HepG2 (cell line): ENCODE measurements around the gene SLC4A2. TPM values are rescaled to one million over a fixed set of nuclear protein-coding genes. Genes with fewer than 3 reads are reported as not detected.

Experiments used
- ARNTL ChIP-seq: sonication (generic); formaldehyde crosslinking; IDR thresholded peaks from 2 replicates; pipeline ENCODE4 v1.4.0; 2020; ENCODE audit warnings: mild to moderate bottlenecking, missing genetic modification reagents
- CHD4 ChIP-seq: fragments of 200-600 bp; sonication (generic); IDR thresholded peaks from 2 replicates; pipeline ENCODE4 v1.7.0; 2017; ENCODE audit warnings: mild to moderate bottlenecking, low read length, borderline replicate concordance
- DRAP1 ChIP-seq: IDR thresholded peaks from 2 replicates; pipeline ENCODE4 v1.6.1; 2016; ENCODE audit warnings: missing genetic modification reagents, missing compliant biosample characterization
- FOSL1 ChIP-seq: sonication (generic); formaldehyde crosslinking; IDR thresholded peaks from 2 replicates; pipeline ENCODE4 v1.9.0; 2021; ENCODE audit warnings: missing genetic modification reagents, borderline replicate concordance
- FUBP1 ChIP-seq: sonication (generic); formaldehyde crosslinking; IDR thresholded peaks from 2 replicates; pipeline ENCODE4 v1.5.1; 2020; ENCODE audit warnings: missing genetic modification reagents, mild to moderate bottlenecking, borderline replicate concordance
- HOXD1 ChIP-seq: sonication (generic); formaldehyde crosslinking; IDR thresholded peaks from 2 replicates; pipeline ENCODE4 v1.5.0; 2020; ENCODE audit warnings: missing genetic modification reagents
- KLF12 ChIP-seq: sonication (generic); formaldehyde crosslinking; IDR thresholded peaks from 2 replicates; pipeline ENCODE4 v1.4.0; 2020; ENCODE audit warnings: missing genetic modification reagents, borderline replicate concordance
- MYPOP ChIP-seq: sonication (generic); formaldehyde crosslinking; IDR thresholded peaks from 2 replicates; pipeline ENCODE4 v1.8.1; 2023; ENCODE audit warnings: mild to moderate bottlenecking, moderate library complexity, missing genetic modification reagents
- NFKBIZ ChIP-seq: IDR thresholded peaks from 2 replicates; pipeline ENCODE4 v1.6.1; 2018; ENCODE audit warnings: missing genetic modification reagents, missing compliant biosample characterization
- PCBP1 ChIP-seq: fragments of 200-400 bp; formaldehyde crosslinking; IDR thresholded peaks from 2 replicates; pipeline ENCODE4 v1.6.1; 2017; ENCODE audit warnings: mild to moderate bottlenecking, low read depth, low read length, borderline replicate concordance
- TBX3 ChIP-seq: fragments of 450-650 bp; IDR thresholded peaks from 2 replicates; pipeline ENCODE4 v1.6.1; 2017; ENCODE audit warnings: antibody characterized with exemption, mild to moderate bottlenecking, inconsistent platforms, borderline replicate concordance
- USF2 ChIP-seq, 2 experiments: sonication (generic) in 1 of 2; formaldehyde crosslinking in 1 of 2; IDR thresholded peaks; 2 replicates each; pipeline versions ENCODE4 v1.5.1 to v1.6.1; 2011 to 2020; ENCODE audit warnings: borderline replicate concordance in 1 of 2, low read depth in 1 of 2, low read length in 1 of 2, mild to moderate bottlenecking in 1 of 2, missing genetic modification reagents in 1 of 2, moderate library complexity in 1 of 2
- ZFP90 ChIP-seq: sonication (generic); formaldehyde crosslinking; IDR thresholded peaks from 2 replicates; pipeline ENCODE4 v1.8.0; 2022; ENCODE audit warnings: missing genetic modification reagents, mild to moderate bottlenecking, inconsistent platforms, borderline replicate concordance
- ZNF263 ChIP-seq: sonication (generic); formaldehyde crosslinking; IDR thresholded peaks from 2 replicates; pipeline ENCODE4 v1.4.0; 2020; ENCODE audit warnings: missing genetic modification reagents
- ZNF350 ChIP-seq: sonication (generic); formaldehyde crosslinking; IDR thresholded peaks from 2 replicates; pipeline ENCODE4 v1.4.0; 2020; ENCODE audit warnings: mild to moderate bottlenecking, low read depth, missing genetic modification reagents, borderline replicate concordance
- ZNF558 ChIP-seq: sonication (generic); formaldehyde crosslinking; IDR thresholded peaks from 2 replicates; pipeline ENCODE4 v1.9.0; 2022; ENCODE audit warnings: mild to moderate bottlenecking, missing genetic modification reagents, borderline replicate concordance
- polyA plus RNA-seq, 8 experiments: library from polyadenylated mRNA; depleted of rRNA in 3 of 8; stranded (reverse) in 7 of 8; unstranded in 1 of 8; fragments of >200 nt; fragmentation: Illumina TruSeq in 4 of 8; extraction: Trizol in 4 of 8; gene quantifications; 2 replicates each; pipeline versions ENCODE4 v1.2.1 to v1.2.3, GENCODE V29; 2011 to 2016; ENCODE audit warnings: low read depth in 4 of 8, missing spikeins in 1 of 8, mixed read lengths in 1 of 8; ENCODE audit not compliant: insufficient read depth in 1 of 8
- total RNA-seq, 5 experiments: library from RNA; depleted of rRNA; stranded (reverse); fragments of >200 nt; fragmentation: Illumina TruSeq; extraction: Trizol; gene quantifications; 2 replicates each; pipeline ENCODE4 v1.2.3, GENCODE V29; 2016; ENCODE audit warnings: low read depth in 1 of 5

The SLC4A2 gene
- total and polyA plus RNA-seq, 2 of the 13 experiments (the other 11 are each of a cell fraction or from before 2014, with no cell fraction given): 51.9 to 73.4 TPM

DNA sequence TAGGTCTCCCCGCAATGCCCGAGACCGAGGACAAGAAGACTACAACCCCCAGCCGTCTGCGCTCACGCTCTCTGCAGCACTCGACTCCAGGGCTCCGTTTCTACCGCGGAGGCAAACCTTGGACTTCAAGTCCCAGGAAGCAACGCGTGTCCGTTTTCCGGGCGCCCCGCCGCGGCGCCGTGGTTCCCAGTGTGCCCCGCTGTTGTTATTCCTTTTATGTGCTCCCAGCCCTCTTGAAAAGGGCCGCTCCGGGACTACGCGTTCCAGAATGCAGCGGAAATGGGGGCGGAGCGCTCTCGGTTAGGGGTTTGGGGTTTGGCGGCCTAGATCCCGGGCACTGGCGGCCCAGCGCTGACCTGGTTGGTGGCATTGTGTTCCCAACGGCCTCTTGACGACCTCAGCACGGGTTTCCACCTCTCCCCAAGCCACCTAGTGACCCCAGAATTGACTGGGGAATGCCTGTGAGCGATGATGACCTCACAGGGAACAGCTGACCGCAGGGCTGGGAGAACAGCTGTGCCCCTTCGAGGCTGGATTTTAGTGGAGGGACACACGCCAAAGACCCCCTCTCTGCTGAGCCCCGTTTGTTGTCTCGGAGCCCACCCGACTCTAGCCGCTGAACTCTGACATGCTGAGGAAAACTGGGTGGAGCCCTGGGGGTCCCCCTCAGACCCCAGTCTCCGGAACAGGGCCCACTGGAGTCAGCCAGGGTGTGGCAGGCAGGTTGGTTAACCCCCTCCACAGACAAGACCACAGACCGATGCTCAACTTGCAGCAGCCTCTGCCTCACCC lies 1.2 kb upstream of the SLC4A2 start (continued):
- TF ChIP-seq HOXD1: 0 out of 2 replicates have a peak, but pooled peaks have one; percentile 18
- TF ChIP-seq ARNTL (CRISPR knock-in tag): peak; percentile 72; the same call in 1 of the 2 replicates
- peak; percentile 74 for TF ChIP-seq ZNF263 (CRISPR knock-in tag)
- TF ChIP-seq ZFP90 (CRISPR knock-in tag): peak; percentile 71
- TF ChIP-seq FUBP1 (CRISPR knock-in tag): no peak
- TF ChIP-seq ZNF558: 0 out of 2 replicates have a peak, but pooled peaks have one; percentile 15
- peak; percentile 77; the same call in 1 of the 2 replicates for TF ChIP-seq KLF12 (CRISPR knock-in tag)
- peak; percentile 85 for TF ChIP-seq DRAP1
- no peak for TF ChIP-seq CHD4
- no peak for TF ChIP-seq USF2 (IDR thresholded peaks at IDR 0.05; ENCODE audit: low read depth, low read length)
- TF ChIP-seq USF2 (CRISPR knock-in tag; IDR thresholded peaks at IDR 0.05; ENCODE audit: borderline replicate concordance): peak; percentile 66; the same call in 1 of the 2 replicates
- TF ChIP-seq PCBP1: 0 out of 2 replicates have a peak, but pooled peaks have one; percentile 24
- TF ChIP-seq FOSL1 (CRISPR knock-in tag): no peak
- TF ChIP-seq MYPOP (CRISPR knock-in tag): peak; percentile 68; the same call in 1 of the 2 replicates
- TF ChIP-seq ZNF350 (CRISPR knock-in tag): peak; percentile 84
- TF ChIP-seq TBX3: no peak
- 0 out of 2 replicates have a peak, but pooled peaks have one; percentile 61 for TF ChIP-seq NFKBIZ (CRISPR knock-in tag)
